Epithelial cell of prostate (primary cell): ENCODE results near the gene DENND4C.
"Not testable (repeated sequence)": the region's sequence is repeated elsewhere in the genome, so short reads cannot be mapped to it uniquely, and the experiment has no call there.

Experiments
- DNase-seq: peaks from one replicate; pipeline ENCODE4 v3.0.0-alpha.2; 2011; ENCODE audit warnings: low read depth, low spot score
- H3K27ac ChIP-seq: fragments of 450-650 bp; 2 replicates; pipeline ENCODE4 v1.5.1; 2017; ENCODE audit warnings: mild to moderate bottlenecking

Gene DENND4C

GRCh38 chr9:19230355-19231125 lies at the start of gene DENND4C:
Gene DENND4C, plus strand, starts transcription at chr9:19230693. Its CDS starts 45,482 bp downstream, at chr9:19276175.
- peak; percentile 57 for DNase-seq

GRCh38 chr9:19180991-19181390 lies 49.5 kb upstream of the DENND4C start:
- H3K27ac ChIP-seq = no peak overlapping the region
- DNase-seq = no peak

More at GRCh38 chr9:19230355-19231125, at the start of gene DENND4C:
- peak within 1 kb of the TSS; percentile 81 for H3K27ac ChIP-seq

GRCh38 chr9:19181561-19181960 lies 48.9 kb upstream of the DENND4C start:
- DNase-seq = no peak
- H3K27ac ChIP-seq = no peak overlapping the region

- DNase-seq = no peak
- H3K27ac ChIP-seq = peak overlapping the region; percentile 86
Measured at GRCh38 chr9:19184144-19184917, 46.2 kb upstream of the DENND4C start.

GRCh38 chr9:19185191-19185590 lies 45.3 kb upstream of the DENND4C start:
- peak overlapping the region; percentile 86 for H3K27ac ChIP-seq
- DNase-seq = no peak

GRCh38 chr9:19186232-19186631 lies 44.3 kb upstream of the DENND4C start:
- peak overlapping the region; percentile 86 for H3K27ac ChIP-seq
- no peak for DNase-seq

- DNase-seq = no peak
- H3K27ac ChIP-seq = no peak overlapping the region
Measured at GRCh38 chr9:19188771-19189170, 41.7 kb upstream of the DENND4C start.

GRCh38 chr9:19192202-19193028 lies 38.1 kb upstream of the DENND4C start:
- no peak for DNase-seq
- H3K27ac ChIP-seq = no peak overlapping the region

GRCh38 chr9:19193029-19193324 lies 37.5 kb upstream of the DENND4C start:
- DNase-seq = no peak
- no peak overlapping the region for H3K27ac ChIP-seq

- DNase-seq, H3K27ac ChIP-seq: not testable (repeated sequence)
Measured at GRCh38 chr9:19193358-19193973, 37.0 kb upstream of the DENND4C start.

- no peak for DNase-seq
- no peak overlapping the region for H3K27ac ChIP-seq
Measured at GRCh38 chr9:19198406-19198805, 32.1 kb upstream of the DENND4C start.

- no peak for DNase-seq
- H3K27ac ChIP-seq = no peak overlapping the region
Measured at GRCh38 chr9:19199012-19199411, 31.5 kb upstream of the DENND4C start.

- no peak for DNase-seq
- H3K27ac ChIP-seq = no peak overlapping the region
Measured at GRCh38 chr9:19200229-19200628, 30.3 kb upstream of the DENND4C start.

GRCh38 chr9:19201899-19202891 lies 28.3 kb upstream of the DENND4C start:
- DNase-seq = no peak

GRCh38 chr9:19203058-19203457 lies 27.4 kb upstream of the DENND4C start:
- H3K27ac ChIP-seq = no peak overlapping the region
- DNase-seq = no peak

More at GRCh38 chr9:19201899-19202891, 28.3 kb upstream of the DENND4C start:
- no peak overlapping the region for H3K27ac ChIP-seq

GRCh38 chr9:19208653-19209052 lies 21.8 kb upstream of the DENND4C start:
- H3K27ac ChIP-seq = peak overlapping the region; percentile 1
- DNase-seq = peak; percentile 40

- H3K27ac ChIP-seq = peak overlapping the region; percentile 1
- DNase-seq = no peak
Measured at GRCh38 chr9:19209188-19209587, 21.3 kb upstream of the DENND4C start.

GRCh38 chr9:19213823-19214222 lies 16.7 kb upstream of the DENND4C start:
- H3K27ac ChIP-seq = no peak overlapping the region
- no peak for DNase-seq

- no peak for DNase-seq
Measured at GRCh38 chr9:19216466-19216865, 14.0 kb upstream of the DENND4C start.

More at GRCh38 chr9:19216466-19216865, 14.0 kb upstream of the DENND4C start:
- no peak overlapping the region for H3K27ac ChIP-seq
